ENCODE measurements around the gene BASP1.
"Not testable (repeated sequence)": the region's sequence is repeated elsewhere in the genome, so short reads cannot be mapped to it uniquely, and the experiment has no call there.

BASP1 gene

GRCh38 chr5:17294639-17295311 is 77.3 kb downstream of the BASP1 start:
- Histone ChIP-seq H3K4me1 (ENCODE audit: control insufficient read depth, insufficient read depth, low read length) (no peaks in the 10 kb centered on the region), H3K9me3 (ENCODE audit: control insufficient read depth, low read length) (no peaks in the 10 kb centered on the region), H3K36me3 (ENCODE audit: control insufficient read depth, insufficient read depth, low read length, severe bottlenecking) (no peaks in the 10 kb centered on the region), H3K27me3 (replicated peaks; ENCODE audit: control insufficient read depth, insufficient read depth, low read length) (no peaks in the 10 kb centered on the region), H3K4me3 (ENCODE audit: low read length) (no peak overlapping the region), H3K9ac (ENCODE audit: low read length) (no peak overlapping the region)
- no peak for DNase-seq (ENCODE audit: low read depth)

- Histone ChIP-seq H3K9ac (ENCODE audit: low read length) (no peak overlapping the region), H3K4me3 (ENCODE audit: low read length) (no peak overlapping the region), H3K36me3 (ENCODE audit: control insufficient read depth, insufficient read depth, low read length, severe bottlenecking) (no peaks in the 10 kb centered on the region), H3K9me3 (ENCODE audit: control insufficient read depth, low read length) (no peaks in the 10 kb centered on the region), H3K4me1 (ENCODE audit: control insufficient read depth, insufficient read depth, low read length) (no peaks in the 10 kb centered on the region), H3K27me3 (replicated peaks; ENCODE audit: control insufficient read depth, insufficient read depth, low read length) (no peaks in the 10 kb centered on the region)
- no peak for DNase-seq (ENCODE audit: low read depth)
These were observed 78.2 kb downstream of the BASP1 start for GRCh38 chr5:17295671-17296070.

GRCh38 chr5:17302106-17302505 is 84.7 kb downstream of the BASP1 start:
- Histone ChIP-seq H3K4me1 (ENCODE audit: control insufficient read depth, insufficient read depth, low read length) (peaks cover 25% of the 10 kb centered on the region), H3K9ac (ENCODE audit: low read length) (no peak overlapping the region), H3K9me3 (ENCODE audit: control insufficient read depth, low read length) (no peaks in the 10 kb centered on the region), H3K36me3 (ENCODE audit: control insufficient read depth, insufficient read depth, low read length, severe bottlenecking) (no peaks in the 10 kb centered on the region), H3K4me3 (ENCODE audit: low read length) (no peak overlapping the region), H3K27me3 (replicated peaks; ENCODE audit: control insufficient read depth, insufficient read depth, low read length) (no peaks in the 10 kb centered on the region)
- no peak for DNase-seq (ENCODE audit: low read depth)

- Histone ChIP-seq H3K9ac (ENCODE audit: low read length) (no peak overlapping the region), H3K36me3 (ENCODE audit: control insufficient read depth, insufficient read depth, low read length, severe bottlenecking) (no peaks in the 10 kb centered on the region), H3K27me3 (replicated peaks; ENCODE audit: control insufficient read depth, insufficient read depth, low read length) (no peaks in the 10 kb centered on the region), H3K9me3 (ENCODE audit: control insufficient read depth, low read length) (no peaks in the 10 kb centered on the region), H3K4me1 (ENCODE audit: control insufficient read depth, insufficient read depth, low read length) (peaks cover 25% of the 10 kb centered on the region), H3K4me3 (ENCODE audit: low read length) (no peak overlapping the region)
- DNase-seq (ENCODE audit: low read depth), result peak; percentile 48
These were observed 85.2 kb downstream of the BASP1 start for GRCh38 chr5:17302604-17303003.

GRCh38 chr5:17304282-17304681 is 86.9 kb downstream of the BASP1 start:
- no peak for DNase-seq (ENCODE audit: low read depth)
- H3K27me3 ChIP-seq (replicated peaks; ENCODE audit: control insufficient read depth, insufficient read depth, low read length), result no peaks in the 10 kb centered on the region
- H3K9ac ChIP-seq (ENCODE audit: low read length), result no peak overlapping the region
- H3K4me1 ChIP-seq (ENCODE audit: control insufficient read depth, insufficient read depth, low read length), result peaks cover 25% of the 10 kb centered on the region
- no peaks in the 10 kb centered on the region for H3K9me3 ChIP-seq (ENCODE audit: control insufficient read depth, low read length)
- H3K4me3 ChIP-seq (ENCODE audit: low read length), result no peak overlapping the region
- no peaks in the 10 kb centered on the region for H3K36me3 ChIP-seq (ENCODE audit: control insufficient read depth, insufficient read depth, low read length, severe bottlenecking)

GRCh38 chr5:17305017-17305416 is 87.6 kb downstream of the BASP1 start:
- Histone ChIP-seq H3K36me3 (ENCODE audit: control insufficient read depth, insufficient read depth, low read length, severe bottlenecking) (no peaks in the 10 kb centered on the region), H3K4me1 (ENCODE audit: control insufficient read depth, insufficient read depth, low read length) (peaks cover 25% of the 10 kb centered on the region), H3K4me3 (ENCODE audit: low read length) (no peak overlapping the region), H3K9ac (ENCODE audit: low read length) (no peak overlapping the region), H3K9me3 (ENCODE audit: control insufficient read depth, low read length) (no peaks in the 10 kb centered on the region), H3K27me3 (replicated peaks; ENCODE audit: control insufficient read depth, insufficient read depth, low read length) (no peaks in the 10 kb centered on the region)
- no peak for DNase-seq (ENCODE audit: low read depth)

- Histone ChIP-seq H3K9me3 (ENCODE audit: control insufficient read depth, low read length) (no peaks in the 10 kb centered on the region), H3K36me3 (ENCODE audit: control insufficient read depth, insufficient read depth, low read length, severe bottlenecking) (no peaks in the 10 kb centered on the region), H3K9ac (ENCODE audit: low read length) (no peak overlapping the region), H3K4me1 (ENCODE audit: control insufficient read depth, insufficient read depth, low read length) (peaks cover 25% of the 10 kb centered on the region), H3K4me3 (ENCODE audit: low read length) (no peak overlapping the region), H3K27me3 (replicated peaks; ENCODE audit: control insufficient read depth, insufficient read depth, low read length) (no peaks in the 10 kb centered on the region)
- peak; percentile 71 for DNase-seq (ENCODE audit: low read depth)
These were observed 88.7 kb downstream of the BASP1 start for GRCh38 chr5:17305964-17306725.

- DNase-seq (ENCODE audit: low read depth), result no peak
- no peak overlapping the region for H3K9ac ChIP-seq (ENCODE audit: low read length)
- H3K9me3 ChIP-seq (ENCODE audit: control insufficient read depth, low read length), result no peaks in the 10 kb centered on the region
- peaks cover 25% of the 10 kb centered on the region for H3K4me1 ChIP-seq (ENCODE audit: control insufficient read depth, insufficient read depth, low read length)
- H3K27me3 ChIP-seq (replicated peaks; ENCODE audit: control insufficient read depth, insufficient read depth, low read length), result no peaks in the 10 kb centered on the region
- H3K4me3 ChIP-seq (ENCODE audit: low read length), result no peak overlapping the region
- no peaks in the 10 kb centered on the region for H3K36me3 ChIP-seq (ENCODE audit: control insufficient read depth, insufficient read depth, low read length, severe bottlenecking)
These were observed 89.3 kb downstream of the BASP1 start for GRCh38 chr5:17306726-17307091.

- H3K4me3 ChIP-seq (ENCODE audit: low read length); H3K9me3 ChIP-seq (ENCODE audit: control insufficient read depth, low read length); H3K36me3 ChIP-seq (ENCODE audit: control insufficient read depth, insufficient read depth, low read length, severe bottlenecking); H3K27me3 ChIP-seq (replicated peaks; ENCODE audit: control insufficient read depth, insufficient read depth, low read length); H3K9ac ChIP-seq (ENCODE audit: low read length); DNase-seq (ENCODE audit: low read depth): not testable (repeated sequence)
- H3K4me1 ChIP-seq (ENCODE audit: control insufficient read depth, insufficient read depth, low read length), result peaks cover 19% of the 10 kb centered on the region
These were observed 90.0 kb downstream of the BASP1 start for GRCh38 chr5:17307440-17307839.

- Histone ChIP-seq H3K27me3 (replicated peaks; ENCODE audit: control insufficient read depth, insufficient read depth, low read length) (no peaks in the 10 kb centered on the region), H3K9me3 (ENCODE audit: control insufficient read depth, low read length) (no peaks in the 10 kb centered on the region), H3K4me3 (ENCODE audit: low read length) (no peak overlapping the region), H3K4me1 (ENCODE audit: control insufficient read depth, insufficient read depth, low read length) (peaks cover 9% of the 10 kb centered on the region), H3K36me3 (ENCODE audit: control insufficient read depth, insufficient read depth, low read length, severe bottlenecking) (no peaks in the 10 kb centered on the region), H3K9ac (ENCODE audit: low read length) (no peak overlapping the region)
- DNase-seq (ENCODE audit: low read depth), result no peak
These were observed 91.1 kb downstream of the BASP1 start for GRCh38 chr5:17308326-17309065.

GRCh38 chr5:17309462-17309861 is 92.0 kb downstream of the BASP1 start:
- peaks cover 2% of the 10 kb centered on the region for H3K4me1 ChIP-seq (ENCODE audit: control insufficient read depth, insufficient read depth, low read length)
- no peaks in the 10 kb centered on the region for H3K36me3 ChIP-seq (ENCODE audit: control insufficient read depth, insufficient read depth, low read length, severe bottlenecking)
- no peaks in the 10 kb centered on the region for H3K27me3 ChIP-seq (replicated peaks; ENCODE audit: control insufficient read depth, insufficient read depth, low read length)
- H3K4me3 ChIP-seq (ENCODE audit: low read length), result no peak overlapping the region
- no peak overlapping the region for H3K9ac ChIP-seq (ENCODE audit: low read length)
- no peaks in the 10 kb centered on the region for H3K9me3 ChIP-seq (ENCODE audit: control insufficient read depth, low read length)
- no peak for DNase-seq (ENCODE audit: low read depth)

All from adipocyte (in vitro differentiated cells).